BE2C (cell line): ENCODE measurements around the gene POLD3.

Experiments
- DNase-seq: peaks from one replicate; pipeline ENCODE4 v3.0.0-alpha.2; 2020
- H3K27me3 ChIP-seq: fragments of 250-450 bp; sonication (Bioruptor Pico); 2 replicates; pipeline ENCODE4 v1.5.1; 2020; ENCODE audit warnings: mild to moderate bottlenecking
- H3K36me3 ChIP-seq: fragments of 250-450 bp; sonication (Bioruptor Pico); 2 replicates; pipeline ENCODE4 v1.5.1; 2020; ENCODE audit warnings: mild to moderate bottlenecking
- H3K4me1 ChIP-seq: fragments of 250-450 bp; sonication (Bioruptor Pico); 2 replicates; pipeline ENCODE4 v1.5.1; 2020
- H3K4me3 ChIP-seq: 2 replicates; pipeline ENCODE4 v1.5.1; 2011; ENCODE audit warnings: low read depth, low read length
- H3K9me3 ChIP-seq: fragments of 250-450 bp; sonication (Bioruptor Pico); 2 replicates; pipeline ENCODE4 v1.5.1; 2020
- CTCF ChIP-seq: IDR thresholded peaks from 2 replicates; pipeline ENCODE4 v1.5.1; 2012; ENCODE audit warnings: mild to moderate bottlenecking, low read depth, low read length

POLD3 gene

DNA sequence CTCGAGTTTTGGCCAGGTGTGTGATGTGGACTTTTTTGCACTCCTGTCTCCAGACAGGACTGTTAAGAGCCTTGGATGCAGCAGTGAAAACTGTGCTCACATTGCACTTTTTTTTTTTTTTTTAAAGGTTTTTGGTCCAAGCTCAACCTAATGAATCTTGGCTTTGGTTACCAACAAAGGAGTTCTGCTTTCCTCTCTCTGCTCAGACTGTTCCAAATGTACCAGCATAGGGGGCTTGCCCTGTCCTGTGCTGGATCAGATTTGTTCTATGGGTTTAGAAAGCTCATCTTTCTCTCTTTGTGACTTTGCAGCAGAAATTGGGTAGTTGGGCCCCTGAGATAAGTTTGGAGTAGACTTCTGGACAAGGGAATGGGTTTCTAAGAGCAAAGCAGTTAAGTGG is 45.3 kb downstream of the POLD3 start:
- TF ChIP-seq CTCF: no peak
- no peaks in the 10 kb centered on the region for H3K9me3 ChIP-seq
- H3K27me3 ChIP-seq: no peaks in the 10 kb centered on the region
- H3K36me3 ChIP-seq: peaks cover 44% of the 10 kb centered on the region
- no peak overlapping the region for H3K4me3 ChIP-seq
- H3K4me1 ChIP-seq: peaks cover 24% of the 10 kb centered on the region
- DNase-seq: no peak

- TF ChIP-seq CTCF: no peak
- DNase-seq: no peak
- no peaks in the 10 kb centered on the region for H3K9me3 ChIP-seq
- no peak overlapping the region for H3K4me3 ChIP-seq
- H3K36me3 ChIP-seq: peaks cover 36% of the 10 kb centered on the region
- no peaks in the 10 kb centered on the region for H3K27me3 ChIP-seq
- H3K4me1 ChIP-seq: peaks cover 24% of the 10 kb centered on the region
Measured at GRCh38 chr11:74638869-74639268, 46.5 kb downstream of the POLD3 start.

DNA sequence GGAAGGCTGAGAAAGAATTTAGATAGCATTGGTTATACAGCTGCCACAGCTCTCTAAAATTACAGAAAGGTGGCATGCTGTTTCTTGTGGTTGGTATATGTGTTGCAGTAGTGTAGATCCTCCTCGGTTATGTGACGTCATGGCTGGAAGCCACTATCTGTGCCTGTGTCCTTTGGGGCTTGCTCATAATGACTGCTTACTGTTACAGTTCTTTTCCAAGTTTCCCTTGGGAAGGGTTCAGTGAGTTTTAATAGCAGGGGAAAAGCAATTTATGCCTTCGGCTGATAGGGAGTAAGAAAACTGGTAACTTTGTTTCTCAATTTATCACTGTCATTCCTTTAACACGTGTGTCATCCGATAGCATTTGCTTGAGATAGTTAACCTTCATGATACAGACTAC is 47.2 kb downstream of the POLD3 start:
- H3K9me3 ChIP-seq: no peaks in the 10 kb centered on the region
- no peaks in the 10 kb centered on the region for H3K27me3 ChIP-seq
- DNase-seq: peak; percentile 43
- peaks cover 24% of the 10 kb centered on the region for H3K4me1 ChIP-seq
- H3K4me3 ChIP-seq: no peak overlapping the region
- peaks cover 36% of the 10 kb centered on the region for H3K36me3 ChIP-seq
- TF ChIP-seq CTCF: no peak

DNA sequence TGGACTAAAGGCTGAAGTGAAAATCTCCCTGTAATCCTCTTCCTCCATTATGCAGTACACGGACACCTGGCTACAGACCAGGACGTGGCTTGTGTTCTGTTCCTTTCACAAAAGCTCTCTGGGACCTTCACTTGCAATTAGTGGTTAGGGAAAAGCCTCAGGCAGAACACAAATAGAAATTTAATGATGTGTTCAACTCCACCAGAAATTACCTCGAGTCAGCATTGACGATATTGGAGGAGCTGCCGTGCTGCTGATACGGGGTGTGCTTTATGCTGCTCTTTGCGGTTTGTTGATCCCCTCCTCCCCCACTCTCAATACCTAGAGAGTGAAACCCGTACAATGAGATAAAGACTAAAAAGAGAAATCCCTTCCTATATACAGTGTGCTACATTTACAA is 48.9 kb downstream of the POLD3 start:
- no peak for DNase-seq
- Histone ChIP-seq H3K36me3 (peaks cover 24% of the 10 kb centered on the region), H3K27me3 (no peaks in the 10 kb centered on the region), H3K4me3 (no peak overlapping the region), H3K9me3 (no peaks in the 10 kb centered on the region), H3K4me1 (peaks cover 24% of the 10 kb centered on the region)
- no peak for TF ChIP-seq CTCF

DNA sequence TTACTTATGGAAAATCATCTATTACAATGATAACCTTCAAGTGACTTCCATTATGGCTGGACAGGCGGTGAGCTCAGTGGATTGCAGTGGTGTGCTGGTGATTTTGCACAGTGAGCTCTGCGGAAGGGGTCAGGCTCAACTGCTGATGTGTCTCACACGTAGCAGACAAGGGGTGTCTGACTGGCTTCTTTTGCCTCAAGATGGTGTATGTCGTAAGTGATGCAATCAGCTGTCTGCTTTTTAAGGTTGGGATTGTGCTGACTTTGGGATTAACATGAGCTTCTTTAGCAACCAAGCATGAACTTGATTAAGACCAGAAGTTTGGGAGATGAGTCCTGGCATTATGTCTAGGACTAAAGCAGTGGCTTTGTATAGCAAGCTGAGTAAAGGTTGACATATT is 49.5 kb downstream of the POLD3 start:
- TF ChIP-seq CTCF: no peak
- Histone ChIP-seq H3K36me3 (peaks cover 19% of the 10 kb centered on the region), H3K9me3 (no peaks in the 10 kb centered on the region), H3K27me3 (no peaks in the 10 kb centered on the region), H3K4me3 (no peak overlapping the region), H3K4me1 (peaks cover 20% of the 10 kb centered on the region)
- DNase-seq: no peak

GRCh38 chr11:74642912-74643311 is 50.5 kb downstream of the POLD3 start:
- no peaks in the 10 kb centered on the region for H3K9me3 ChIP-seq
- no peak for DNase-seq
- peaks cover 18% of the 10 kb centered on the region for H3K36me3 ChIP-seq
- no peak overlapping the region for H3K4me3 ChIP-seq
- no peaks in the 10 kb centered on the region for H3K27me3 ChIP-seq
- TF ChIP-seq CTCF: no peak
- H3K4me1 ChIP-seq: peaks cover 19% of the 10 kb centered on the region
